Activated T-cell treated with anti-CD3 and anti-CD28 coated beads, Interleukin-2, amount 50 U/mL, for 4 hours (primary cell): Measurements from ENCODE around the gene ZMIZ1. TPM values are rescaled to one million over a fixed set of nuclear protein-coding genes. Genes with fewer than 3 reads are reported as not detected.

ENCODE experiments used
- ATAC-seq, 2 donors: fragments of 200-7000 bp; cut with Tn5 transposase; one replicate each; pipeline ENCODE4 v1.10.0; 2021
- DNase-seq: peaks from one replicate; pipeline ENCODE4 v3.0.0-alpha.2; 2020
- H3K27me3 Mint-ChIP-seq: one replicate; pipeline ENCODE4 v1.8.0; 2021; ENCODE audit warnings: low read depth, mixed read lengths
- H3K36me3 Mint-ChIP-seq: one replicate; pipeline ENCODE4 v1.8.0; 2022; ENCODE audit warnings: mixed read lengths; ENCODE audit not compliant: insufficient read depth
- H3K4me1 Mint-ChIP-seq: one replicate; pipeline ENCODE4 v1.8.0; 2021; ENCODE audit warnings: low read depth, mixed read lengths
- H3K4me3 Mint-ChIP-seq: one replicate; pipeline ENCODE4 v1.8.0; 2021; ENCODE audit warnings: mild to moderate bottlenecking, moderate library complexity, mixed read lengths
- H3K9me3 Mint-ChIP-seq: one replicate; pipeline ENCODE4 v1.8.0; 2021; ENCODE audit warnings: mixed read lengths
- total RNA-seq, 3 donors: library from RNA; stranded (reverse); gene quantifications; one replicate each; pipeline ENCODE4 v1.2.1, GENCODE V29; 2021

The ZMIZ1 gene
- total RNA-seq, 3 donors from 2014 or later, result 17.7 to 21.0 (median 18.0) TPM

DNA sequence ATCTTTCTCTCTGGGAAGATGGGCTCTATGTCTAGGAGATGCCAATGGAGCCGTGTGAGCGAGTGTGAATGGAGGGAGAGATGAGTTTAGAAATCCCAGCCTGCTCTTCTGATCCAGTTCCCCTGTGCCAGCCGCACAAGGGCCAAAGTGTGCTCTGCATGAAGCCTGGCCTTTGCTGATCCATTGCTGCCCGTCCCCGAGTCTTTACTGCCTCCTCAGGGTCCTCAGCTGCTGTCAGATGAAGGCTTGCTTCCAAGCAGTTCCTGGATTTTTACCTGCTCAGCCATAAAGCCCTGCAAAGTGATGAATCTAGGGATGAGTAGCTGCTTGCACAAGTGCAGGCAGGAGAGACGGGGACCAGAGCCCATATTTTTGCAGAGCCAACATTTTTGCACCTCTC is 115.9 kb downstream of the ZMIZ1 start:
- no peaks in the 10 kb centered on the region for H3K9me3 Mint-ChIP-seq
- DNase-seq (no peak), ATAC-seq (no peak)
- H3K4me1 Mint-ChIP-seq, result no peaks in the 10 kb centered on the region
- no peaks in the 10 kb centered on the region for H3K27me3 Mint-ChIP-seq
- H3K36me3 Mint-ChIP-seq, result peaks cover 4% of the 10 kb centered on the region
- H3K4me3 Mint-ChIP-seq, result no peak overlapping the region

- Mint-ChIP-seq H3K4me3 (no peak overlapping the region), H3K4me1 (no peaks in the 10 kb centered on the region), H3K27me3 (no peaks in the 10 kb centered on the region), H3K9me3 (no peaks in the 10 kb centered on the region), H3K36me3 (peaks cover 4% of the 10 kb centered on the region)
- no peak for ATAC-seq
- DNase-seq, result no peak
Observed at GRCh38 chr10:79185067-79185774, 116.5 kb downstream of the ZMIZ1 start.

GRCh38 chr10:79185796-79186374 is 117.1 kb downstream of the ZMIZ1 start:
- H3K27me3 Mint-ChIP-seq, result no peaks in the 10 kb centered on the region
- H3K9me3 Mint-ChIP-seq, result no peaks in the 10 kb centered on the region

GRCh38 chr10:79186486-79187120 is 117.8 kb downstream of the ZMIZ1 start:
- peaks cover 6% of the 10 kb centered on the region for H3K36me3 Mint-ChIP-seq

More at GRCh38 chr10:79185796-79186374, 117.1 kb downstream of the ZMIZ1 start:
- no peak for DNase-seq
- no peaks in the 10 kb centered on the region for H3K4me1 Mint-ChIP-seq
- no peak overlapping the region for H3K4me3 Mint-ChIP-seq
- peaks cover 4% of the 10 kb centered on the region for H3K36me3 Mint-ChIP-seq
- ATAC-seq, result no peak

GRCh38 chr10:79187121-79187940 is 118.6 kb downstream of the ZMIZ1 start:
- H3K4me1 Mint-ChIP-seq, result no peaks in the 10 kb centered on the region
- H3K27me3 Mint-ChIP-seq, result no peaks in the 10 kb centered on the region
- no peak overlapping the region for H3K4me3 Mint-ChIP-seq
- no peak for ATAC-seq
- H3K36me3 Mint-ChIP-seq, result peaks cover 9% of the 10 kb centered on the region
- no peak for DNase-seq
- no peaks in the 10 kb centered on the region for H3K9me3 Mint-ChIP-seq

More at GRCh38 chr10:79186486-79187120, 117.8 kb downstream of the ZMIZ1 start:
- ATAC-seq, result no peak
- Mint-ChIP-seq H3K4me3 (no peak overlapping the region), H3K9me3 (no peaks in the 10 kb centered on the region), H3K4me1 (no peaks in the 10 kb centered on the region), H3K27me3 (no peaks in the 10 kb centered on the region)
- no peak for DNase-seq

DNA sequence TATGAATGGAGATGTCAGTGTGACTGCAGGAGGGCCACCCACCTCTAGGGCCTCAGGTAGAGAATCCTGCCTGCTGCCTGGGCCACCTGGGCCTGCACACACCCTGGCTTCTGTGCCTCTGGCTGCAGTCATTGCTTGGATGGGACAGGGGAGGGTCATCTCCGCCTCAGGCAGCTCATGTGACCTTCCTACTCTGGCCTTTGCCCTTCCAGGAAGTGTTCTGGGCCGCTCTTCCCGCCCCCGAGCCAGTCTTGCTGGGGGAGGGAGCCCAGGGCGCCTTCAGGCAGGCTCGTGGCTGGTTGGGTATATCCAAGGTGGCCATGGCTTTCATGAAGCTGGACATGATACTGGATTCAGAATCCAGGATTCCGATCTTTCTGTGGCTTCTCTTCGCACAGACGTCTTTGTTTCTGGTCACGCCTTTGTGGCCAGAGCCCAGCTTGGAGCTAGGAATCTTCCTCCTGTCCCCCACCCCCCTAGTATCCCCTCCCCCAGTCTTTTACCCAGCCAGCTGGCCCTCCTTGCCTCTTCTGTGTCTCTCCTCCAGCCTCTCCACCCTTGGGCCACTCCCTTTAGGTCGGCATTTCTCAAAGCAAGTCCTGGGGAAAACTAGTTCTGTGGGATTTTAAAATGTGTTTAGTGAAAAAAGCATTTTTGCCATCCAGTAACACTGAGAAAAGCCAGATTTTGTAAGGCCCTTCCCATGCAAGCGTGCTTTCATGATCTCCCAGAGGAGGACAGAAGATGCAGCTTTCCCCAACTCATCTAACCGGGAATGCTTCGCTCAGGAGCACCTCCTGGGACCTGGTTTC is 119.6 kb downstream of the ZMIZ1 start:
- DNase-seq (no peak), ATAC-seq (no peak)
- no peaks in the 10 kb centered on the region for H3K9me3 Mint-ChIP-seq
- H3K4me1 Mint-ChIP-seq, result no peaks in the 10 kb centered on the region
- no peak overlapping the region for H3K4me3 Mint-ChIP-seq
- H3K36me3 Mint-ChIP-seq, result peaks cover 9% of the 10 kb centered on the region
- H3K27me3 Mint-ChIP-seq, result no peaks in the 10 kb centered on the region

- no peaks in the 10 kb centered on the region for H3K4me1 Mint-ChIP-seq
Observed at GRCh38 chr10:79189181-79189580, 120.4 kb downstream of the ZMIZ1 start.

GRCh38 chr10:79189853-79190435 is 121.2 kb downstream of the ZMIZ1 start:
- H3K27me3 Mint-ChIP-seq, result no peaks in the 10 kb centered on the region
- H3K9me3 Mint-ChIP-seq, result no peaks in the 10 kb centered on the region
- no peak overlapping the region for H3K4me3 Mint-ChIP-seq
- DNase-seq, result no peak
- no peaks in the 10 kb centered on the region for H3K4me1 Mint-ChIP-seq
- ATAC-seq, result no peak
- peaks cover 9% of the 10 kb centered on the region for H3K36me3 Mint-ChIP-seq

More at GRCh38 chr10:79189181-79189580, 120.4 kb downstream of the ZMIZ1 start:
- H3K36me3 Mint-ChIP-seq, result peaks cover 9% of the 10 kb centered on the region
- H3K27me3 Mint-ChIP-seq, result no peaks in the 10 kb centered on the region
- no peaks in the 10 kb centered on the region for H3K9me3 Mint-ChIP-seq
- no peak overlapping the region for H3K4me3 Mint-ChIP-seq
- ATAC-seq (no peak), DNase-seq (no peak)

- Mint-ChIP-seq H3K36me3 (peaks cover 9% of the 10 kb centered on the region), H3K4me1 (peaks cover 2% of the 10 kb centered on the region), H3K4me3 (no peak overlapping the region), H3K27me3 (no peaks in the 10 kb centered on the region), H3K9me3 (no peaks in the 10 kb centered on the region)
- no peak for ATAC-seq
- DNase-seq, result no peak
Observed at GRCh38 chr10:79190740-79191261, 122.0 kb downstream of the ZMIZ1 start.

- Mint-ChIP-seq H3K36me3 (peaks cover 5% of the 10 kb centered on the region), H3K9me3 (no peaks in the 10 kb centered on the region), H3K4me1 (peaks cover 2% of the 10 kb centered on the region), H3K4me3 (no peak overlapping the region), H3K27me3 (no peaks in the 10 kb centered on the region)
- DNase-seq (no peak), ATAC-seq (no peak)
Observed at GRCh38 chr10:79191951-79192676, 123.3 kb downstream of the ZMIZ1 start.

- Mint-ChIP-seq H3K4me3 (no peak overlapping the region), H3K9me3 (no peaks in the 10 kb centered on the region), H3K27me3 (no peaks in the 10 kb centered on the region), H3K36me3 (peaks cover 5% of the 10 kb centered on the region), H3K4me1 (peaks cover 2% of the 10 kb centered on the region)
- DNase-seq (no peak), ATAC-seq (no peak)
Observed at GRCh38 chr10:79192677-79193003, 123.9 kb downstream of the ZMIZ1 start.

DNA sequence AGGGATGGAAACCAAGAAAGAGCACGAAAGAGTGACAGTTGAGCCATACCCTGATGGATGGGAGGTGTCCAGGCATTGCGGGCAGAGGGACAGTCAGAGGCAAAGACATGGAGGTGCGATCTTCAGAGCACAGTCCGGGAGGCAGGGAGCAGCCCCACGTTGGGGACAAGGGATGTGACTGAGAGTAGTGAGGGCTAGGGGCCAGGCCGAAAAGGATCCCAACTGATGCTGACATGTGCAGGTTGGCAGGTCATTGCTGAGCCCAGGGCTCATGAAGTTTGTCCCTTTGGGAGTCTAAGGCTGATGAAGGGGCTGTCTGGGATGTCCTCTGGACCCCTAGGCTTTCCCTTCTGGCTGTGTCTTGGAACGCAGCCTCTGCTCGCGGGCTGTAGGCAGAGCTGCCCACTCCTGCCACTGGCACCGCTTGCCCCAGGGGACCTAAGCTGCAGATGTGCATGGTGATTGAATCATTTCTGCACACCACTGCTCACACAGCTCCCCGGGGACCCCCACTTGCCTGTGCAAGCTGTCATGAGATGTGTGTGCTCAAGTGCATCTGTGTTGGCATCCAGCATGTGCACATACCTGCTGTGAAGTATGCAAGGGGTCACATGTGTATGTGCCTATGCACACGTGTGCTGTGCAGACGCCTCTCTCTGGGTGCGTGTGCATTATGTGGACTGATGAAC is 125.1 kb downstream of the ZMIZ1 start:
- Mint-ChIP-seq H3K36me3 (peaks cover 5% of the 10 kb centered on the region), H3K4me3 (no peak overlapping the region), H3K4me1 (peaks cover 2% of the 10 kb centered on the region), H3K9me3 (no peaks in the 10 kb centered on the region), H3K27me3 (no peaks in the 10 kb centered on the region)
- ATAC-seq (no peak), DNase-seq (no peak)
